Hippocampal formation (tissue), 2 donors: ENCODE results near the gene CTNS.

ENCODE experiments used
- DNase-seq, 2 donors: peaks; one replicate each; lab custom pipeline; 2025; lab: John Stamatoyannopoulos, UW

CTNS gene

GRCh38 chr17:3636154-3636907 lies at the start of gene CTNS, which contains the start of gene SHPK:
TSS of gene CTNS (plus strand) at chr17:3636760. CDS start at chr17:3640207, 3,447 bp downstream.
TSS of gene SHPK (minus strand) at chr17:3636250. CDS start at chr17:3636219, 31 bp downstream.
- DNase-seq, result peak; percentile 96 to 98

- DNase-seq, result no peak
Observed at GRCh38 chr17:3589784-3590183, 46.8 kb upstream of the CTNS start.

DNA sequence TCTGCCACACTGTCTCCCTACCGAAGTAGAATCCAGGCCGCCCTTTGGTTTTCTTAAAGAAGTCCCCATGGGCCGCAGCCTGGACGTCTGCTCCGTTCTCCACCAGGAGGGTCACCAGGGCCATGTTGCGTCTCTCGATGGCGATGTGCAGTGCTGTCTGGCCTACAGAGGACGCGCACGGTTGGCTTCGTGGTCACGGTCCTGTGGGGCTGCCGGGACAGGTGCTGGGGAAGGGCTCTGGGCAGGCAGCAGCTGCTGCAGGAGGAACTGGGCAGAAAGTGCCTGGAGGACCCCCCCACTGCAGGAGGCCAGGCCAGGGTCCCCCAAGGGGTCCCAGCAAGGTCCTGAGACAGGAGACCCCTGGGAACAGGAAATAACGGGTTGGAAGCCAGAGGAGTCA lies 46.3 kb upstream of the CTNS start:
- DNase-seq, result no peak

GRCh38 chr17:3590768-3591167 lies 45.8 kb upstream of the CTNS start:
- no peak for DNase-seq

DNA sequence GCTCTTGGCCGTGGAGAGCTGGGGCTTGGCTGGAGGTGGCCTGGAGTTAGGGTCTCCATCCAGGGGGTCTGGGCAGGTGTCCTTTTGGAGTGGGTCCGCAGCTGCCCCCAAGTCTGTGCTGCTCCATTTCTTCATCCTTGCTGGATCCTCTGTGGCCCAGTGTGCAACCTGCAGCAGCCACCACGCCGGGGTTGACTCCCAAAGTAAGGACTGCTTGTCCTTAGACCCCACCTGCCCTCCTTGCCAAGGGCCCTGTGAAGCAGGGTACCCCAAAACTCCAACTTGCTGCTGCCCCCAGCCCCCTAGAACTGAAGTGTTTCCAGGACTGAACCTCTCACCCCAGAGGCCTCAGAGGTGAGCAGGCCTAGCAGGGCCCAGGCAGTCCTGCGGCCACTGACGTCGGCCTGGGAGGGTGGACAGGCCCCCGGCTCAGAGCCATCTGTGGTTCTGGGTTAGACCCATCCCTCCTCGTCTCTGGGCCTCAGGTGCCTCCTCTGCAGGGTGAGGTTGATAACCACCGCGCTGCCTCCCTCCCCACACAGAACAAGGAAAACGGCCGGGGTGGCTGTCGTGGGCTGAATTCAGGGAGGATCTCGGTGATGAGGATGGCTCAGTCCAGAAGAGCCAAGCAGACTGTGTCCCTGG lies 44.2 kb upstream of the CTNS start:
- DNase-seq, result no peak

- no peak for DNase-seq
Observed at GRCh38 chr17:3593384-3593783, 43.2 kb upstream of the CTNS start.

DNA sequence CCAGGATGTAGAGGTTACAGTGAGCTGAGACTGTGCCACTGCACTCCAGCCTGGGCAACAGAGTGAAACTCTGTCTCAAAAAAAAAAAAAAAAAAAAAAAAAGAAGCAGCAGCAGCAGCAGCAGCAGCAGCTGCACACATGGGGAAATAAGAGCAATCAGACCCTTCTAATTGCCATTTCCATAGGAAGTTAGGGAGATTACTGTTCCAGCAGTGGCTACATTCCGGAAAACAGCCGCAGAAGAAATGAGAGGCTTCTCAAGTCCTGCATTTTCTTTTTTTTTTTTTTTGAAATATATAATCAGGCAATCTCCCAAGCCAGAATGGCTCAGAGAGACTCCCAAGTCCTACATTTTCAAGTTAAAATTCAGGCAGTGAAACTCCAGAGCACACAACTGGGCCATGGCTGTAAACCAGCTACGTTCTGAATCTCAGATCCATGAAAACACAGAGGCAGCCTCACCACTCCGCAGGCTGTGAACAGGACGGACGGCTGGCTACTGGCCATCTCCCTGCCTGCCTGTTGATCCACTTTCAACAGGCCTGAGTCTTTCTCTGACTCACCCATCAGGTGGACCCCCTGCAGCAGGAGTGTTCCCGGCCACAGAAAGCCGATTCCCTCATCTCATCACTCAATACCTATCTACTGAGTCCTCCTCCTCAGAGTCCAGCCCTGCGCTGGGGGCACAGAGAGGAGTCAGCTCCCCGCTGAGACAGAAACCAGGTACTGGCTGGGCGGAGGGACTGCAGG lies 42.3 kb upstream of the CTNS start:
- peak; percentile 18 to 34 for DNase-seq

DNA sequence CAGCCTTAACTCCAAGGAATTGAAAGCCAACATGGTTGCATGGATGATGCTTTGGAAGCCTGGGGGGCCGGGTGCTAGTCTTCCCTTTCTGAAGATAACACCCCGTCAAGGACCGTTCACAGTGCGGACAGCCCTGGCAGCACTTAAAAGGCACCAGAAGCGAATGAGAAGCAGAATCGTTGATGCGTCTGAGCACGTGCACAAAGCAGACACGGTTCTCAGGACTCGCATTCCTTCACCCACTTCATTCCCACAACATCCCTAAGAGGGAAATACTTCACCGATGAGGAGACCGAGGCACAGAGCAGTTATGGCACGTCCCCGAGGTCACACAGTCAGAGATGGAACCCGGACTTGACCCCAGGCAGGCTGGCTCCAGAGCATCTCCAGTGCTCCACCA lies 41.6 kb upstream of the CTNS start:
- no peak for DNase-seq

DNA sequence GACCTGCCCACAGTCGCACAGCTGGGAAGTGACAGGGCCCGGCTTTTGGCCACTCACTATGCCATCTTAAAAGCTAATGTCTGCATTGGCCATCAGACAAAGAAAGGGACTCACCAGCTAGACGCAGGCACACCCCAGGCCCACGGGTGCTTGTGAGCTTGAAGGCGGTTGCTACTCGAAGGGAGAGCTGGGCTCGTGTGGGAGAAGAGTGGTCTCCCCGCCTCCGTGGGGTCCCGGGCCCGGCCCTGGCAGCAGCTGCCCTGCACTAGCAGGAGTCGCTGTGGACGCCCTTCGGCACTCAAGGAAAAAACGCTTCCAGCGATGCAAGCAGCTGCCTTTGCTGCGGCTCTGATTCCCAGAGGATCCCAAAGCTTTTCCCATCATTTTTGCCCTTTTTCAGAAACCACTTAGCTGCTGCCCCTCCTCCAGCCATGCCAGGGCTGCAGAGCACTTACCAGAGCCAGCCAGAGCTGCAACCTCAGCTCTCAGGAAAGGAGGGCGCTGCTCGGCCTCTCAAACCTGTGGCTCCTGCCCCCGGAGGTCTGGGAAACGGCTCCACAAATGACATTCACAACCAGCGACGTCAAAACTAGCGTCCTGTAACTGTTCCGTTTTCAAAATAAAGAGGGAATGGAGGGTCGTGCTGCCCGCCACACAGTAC lies 39.6 kb upstream of the CTNS start:
- DNase-seq, result no peak

DNA sequence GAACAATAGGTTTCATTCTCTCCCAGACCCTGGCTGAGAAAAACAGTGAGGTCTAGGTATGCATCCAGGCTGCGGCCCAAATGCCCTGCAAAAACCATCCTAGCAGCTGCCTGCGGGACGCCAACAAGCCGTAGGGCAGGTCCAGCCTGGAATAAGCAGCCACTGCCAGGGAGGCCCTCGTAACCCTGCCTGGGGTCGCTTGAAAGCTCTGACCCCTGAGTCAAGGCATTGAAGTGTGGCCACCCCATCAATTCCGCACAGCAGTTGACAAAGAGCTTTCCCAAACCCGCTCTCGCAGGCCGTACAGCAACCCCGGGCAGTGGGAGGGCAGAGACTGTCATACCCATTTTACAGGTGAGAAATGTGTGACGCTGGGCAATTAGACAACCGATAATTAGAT lies 38.5 kb upstream of the CTNS start:
- no peak for DNase-seq

- no peak for DNase-seq
Observed at GRCh38 chr17:3600529-3601205, 35.9 kb upstream of the CTNS start.

DNA sequence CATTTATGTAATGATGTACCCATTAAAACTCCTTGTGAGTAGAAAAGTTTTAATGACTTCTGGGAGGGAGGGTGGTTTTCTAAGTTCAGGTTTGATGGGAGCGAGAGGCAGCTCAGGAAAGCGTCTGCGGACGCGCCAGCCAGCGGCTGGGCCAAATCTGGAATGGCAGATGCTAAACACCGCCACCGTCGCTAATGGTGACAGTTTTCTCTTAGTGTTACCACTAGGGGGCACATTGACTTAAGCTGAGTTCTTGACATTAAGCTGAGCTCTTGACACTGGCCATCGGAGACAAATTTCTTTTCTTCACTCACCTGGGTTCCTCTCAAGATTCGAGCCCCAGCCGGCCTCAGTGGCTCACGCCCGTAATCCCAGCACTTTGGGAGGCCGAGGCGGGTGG lies 34.1 kb upstream of the CTNS start:
- DNase-seq, result no peak

DNA sequence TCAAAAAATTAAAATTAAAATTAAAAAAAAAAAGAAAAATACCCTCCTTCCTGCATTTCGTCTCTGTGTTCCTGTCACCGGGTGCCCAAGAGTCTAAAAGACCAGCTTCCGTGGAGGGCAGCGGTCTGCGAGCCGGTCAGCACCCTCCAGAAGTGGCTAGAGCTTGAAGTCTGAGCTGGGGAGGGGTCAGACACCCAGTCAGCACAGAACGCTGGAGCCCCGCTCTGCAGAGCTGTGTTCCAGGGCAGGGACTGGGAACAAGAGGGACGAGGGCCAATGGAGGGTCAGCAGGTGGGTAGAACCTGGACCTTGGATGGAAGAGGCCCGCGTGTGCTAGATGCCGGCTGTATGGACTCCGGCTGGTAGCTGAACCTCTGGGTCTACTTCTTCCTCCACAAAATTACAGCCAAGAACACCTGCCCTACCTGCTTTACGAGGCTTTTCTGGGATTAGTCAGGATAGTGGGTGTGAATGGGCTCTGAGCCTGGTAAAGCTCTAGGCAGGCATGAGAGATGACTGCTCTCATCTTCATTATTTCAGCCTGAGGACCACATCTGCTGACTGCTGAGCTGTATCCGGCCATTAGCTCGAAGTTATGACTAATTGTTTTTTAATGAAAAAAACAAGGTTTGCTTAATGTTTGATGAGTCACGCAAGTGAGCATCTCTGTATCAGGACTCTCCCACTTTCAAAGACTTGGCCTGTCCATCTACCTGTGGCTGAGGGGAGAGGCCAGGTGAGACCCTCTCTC lies 33.3 kb upstream of the CTNS start:
- DNase-seq, result no peak

- DNase-seq, result no peak
Observed at GRCh38 chr17:3603870-3604259, 32.7 kb upstream of the CTNS start.

DNA sequence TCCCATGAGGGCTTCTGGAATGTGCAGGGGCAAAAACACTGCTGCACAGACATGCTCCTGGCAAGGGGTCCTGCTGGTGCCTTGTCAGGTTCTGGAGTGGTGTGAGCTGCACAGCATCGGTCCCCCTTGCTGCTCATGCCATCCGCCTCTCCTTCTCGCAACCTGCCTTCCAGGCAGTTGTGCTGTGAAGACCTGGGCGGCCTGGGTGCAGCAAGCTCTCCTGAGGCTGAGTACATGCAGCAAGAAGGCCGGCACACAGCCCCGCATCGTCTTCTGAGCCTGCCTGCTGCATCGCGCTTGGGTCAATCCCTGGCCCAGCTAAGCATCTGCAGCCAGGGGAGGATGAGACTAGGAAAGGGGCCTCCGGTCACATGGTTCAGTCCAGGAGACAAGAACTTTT lies 26.9 kb upstream of the CTNS start:
- DNase-seq, result no peak

DNA sequence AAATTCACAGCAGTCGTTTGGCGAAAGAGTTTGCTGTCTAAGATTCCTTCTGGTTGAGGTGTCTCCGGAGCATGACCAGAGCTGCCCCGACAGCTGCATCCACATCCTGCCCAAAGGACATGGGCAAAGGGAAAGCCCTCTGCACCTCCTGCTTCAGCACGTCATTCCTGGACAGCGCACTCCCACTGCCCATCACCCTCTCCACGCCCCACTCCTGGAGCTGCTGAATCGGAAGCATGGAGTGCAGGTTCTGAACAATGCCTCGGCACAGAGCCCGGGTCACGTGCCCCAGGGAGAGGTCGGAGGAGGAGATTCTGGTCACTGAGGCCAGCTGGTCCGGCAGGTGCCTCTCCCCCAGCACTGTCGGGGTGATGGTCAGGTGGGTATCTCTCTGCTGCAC lies 26.0 kb upstream of the CTNS start:
- DNase-seq, result no peak

DNA sequence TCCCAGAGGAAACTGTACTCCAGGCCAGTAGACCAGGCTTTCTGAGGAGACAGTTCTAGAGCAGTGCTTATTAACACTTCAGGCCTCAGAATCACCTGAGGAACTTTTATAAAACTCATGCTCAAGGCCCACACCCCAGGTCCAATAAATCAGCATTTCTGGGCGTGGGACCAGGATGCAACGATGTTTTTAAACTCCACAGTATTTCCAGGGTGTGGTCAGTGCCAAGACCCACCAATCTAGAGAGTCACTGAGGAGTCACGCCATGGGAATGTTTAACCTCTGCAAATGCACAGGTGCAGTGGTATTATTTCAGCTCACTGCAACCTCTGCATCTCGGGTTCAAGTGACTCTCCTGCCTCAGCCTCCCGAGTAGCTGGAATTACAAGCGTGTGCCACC lies 23.4 kb upstream of the CTNS start:
- no peak for DNase-seq

DNA sequence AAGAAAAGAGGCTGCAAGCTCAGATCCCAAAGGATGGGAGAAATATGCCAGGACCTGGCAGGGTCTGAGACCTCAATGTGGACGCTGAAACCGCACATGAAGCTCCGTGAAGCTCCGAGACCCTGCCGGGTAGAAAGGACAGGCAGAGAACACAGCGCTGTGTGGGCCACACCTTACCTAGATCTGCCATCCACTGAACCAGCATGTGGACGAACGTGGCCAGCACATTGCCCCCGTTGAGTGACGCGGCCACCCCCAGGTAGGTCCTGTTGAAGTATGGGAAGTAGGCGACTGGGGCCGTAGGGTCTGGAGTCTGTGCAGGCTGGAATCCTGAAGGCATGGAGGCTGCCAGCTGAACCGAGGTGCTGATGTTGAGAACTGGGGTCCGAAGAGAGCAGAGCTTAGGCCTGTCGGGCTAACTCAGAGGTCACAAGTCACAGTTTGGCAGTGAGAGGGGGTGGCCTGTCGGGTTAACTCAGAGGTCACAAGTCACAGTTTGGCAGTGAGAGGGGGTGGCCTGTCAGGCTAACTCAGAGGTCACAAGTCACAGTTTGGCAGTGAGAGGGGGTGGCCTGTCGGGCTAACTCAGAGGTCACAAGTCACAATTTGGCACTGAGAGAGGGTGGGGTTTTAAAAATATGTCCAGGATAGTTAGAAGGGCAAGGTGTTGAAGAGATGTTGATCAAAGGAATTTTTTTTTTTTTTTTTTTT lies 21.2 kb upstream of the CTNS start:
- DNase-seq, result no peak

GRCh38 chr17:3621146-3621720 lies 15.3 kb upstream of the CTNS start:
- no peak for DNase-seq

- DNase-seq, result no peak
Observed at GRCh38 chr17:3622977-3623594, 13.5 kb upstream of the CTNS start.
